Myocyte (in vitro differentiated cells): ENCODE measurements around the gene SLC34A1. TPM values are rescaled to one million over a fixed set of nuclear protein-coding genes. Genes with fewer than 3 reads are reported as not detected.
A peak's percentile ranks its signal among the peaks of the same experiment; 100 is the strongest.

Experiments
- DNase-seq: peaks from one replicate; pipeline ENCODE4 v3.0.0-alpha.2; 2012; ENCODE audit warnings: low read depth
- total RNA-seq: library from RNA; depleted of rRNA; stranded (reverse); fragments of >200 nt; gene quantifications from 2 replicates; pipeline ENCODE4 v1.2.3, GENCODE V29; 2014

Gene SLC34A1
- total RNA-seq, 1 donor from 2014 or later = not detected

DNA sequence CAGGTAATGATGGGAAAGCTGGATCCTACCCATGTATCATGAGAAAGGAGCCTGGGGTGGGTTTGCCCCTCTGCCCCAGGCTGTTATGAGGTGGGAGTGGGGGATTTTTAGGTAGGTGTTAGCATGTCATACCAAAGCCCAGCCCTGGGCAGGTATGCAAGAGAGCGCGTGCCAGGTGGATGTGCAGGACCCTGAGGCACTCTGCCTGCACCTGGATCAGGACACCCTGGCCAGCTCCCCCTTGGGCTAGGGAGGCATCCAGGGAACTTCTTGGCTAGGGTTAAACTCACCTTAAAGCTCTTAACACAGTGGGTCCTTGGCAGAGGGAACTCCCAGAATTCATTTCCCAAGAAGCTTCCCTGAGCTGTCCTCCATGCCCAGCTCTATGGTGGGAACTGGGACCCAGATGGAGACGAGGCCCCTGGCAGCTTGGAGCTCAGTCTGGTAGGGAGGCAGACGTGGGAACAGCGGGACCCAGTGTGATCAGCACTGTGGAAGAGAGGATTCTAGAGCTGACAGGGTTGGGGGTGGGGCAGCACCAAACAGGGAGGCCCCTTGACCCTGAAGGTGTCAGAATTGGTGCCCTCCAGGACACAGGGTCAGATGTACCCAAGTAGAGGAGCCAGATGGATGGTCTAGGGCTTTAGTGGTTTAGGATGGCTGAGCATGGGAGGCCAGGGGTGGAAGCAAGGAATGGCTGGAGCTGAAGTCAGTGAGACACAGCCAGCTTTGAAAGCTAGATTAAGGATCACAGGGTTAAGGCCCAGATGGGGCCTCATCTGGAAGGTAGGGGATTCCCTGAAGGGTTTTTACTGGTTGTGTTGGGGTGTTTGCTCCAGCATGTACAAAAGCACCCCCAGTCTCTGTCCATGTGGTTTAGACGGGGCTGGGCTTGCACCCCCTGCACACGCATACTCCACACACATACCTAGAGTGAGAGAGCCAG lies 60.1 kb downstream of the SLC34A1 start:
- DNase-seq = no peak

DNA sequence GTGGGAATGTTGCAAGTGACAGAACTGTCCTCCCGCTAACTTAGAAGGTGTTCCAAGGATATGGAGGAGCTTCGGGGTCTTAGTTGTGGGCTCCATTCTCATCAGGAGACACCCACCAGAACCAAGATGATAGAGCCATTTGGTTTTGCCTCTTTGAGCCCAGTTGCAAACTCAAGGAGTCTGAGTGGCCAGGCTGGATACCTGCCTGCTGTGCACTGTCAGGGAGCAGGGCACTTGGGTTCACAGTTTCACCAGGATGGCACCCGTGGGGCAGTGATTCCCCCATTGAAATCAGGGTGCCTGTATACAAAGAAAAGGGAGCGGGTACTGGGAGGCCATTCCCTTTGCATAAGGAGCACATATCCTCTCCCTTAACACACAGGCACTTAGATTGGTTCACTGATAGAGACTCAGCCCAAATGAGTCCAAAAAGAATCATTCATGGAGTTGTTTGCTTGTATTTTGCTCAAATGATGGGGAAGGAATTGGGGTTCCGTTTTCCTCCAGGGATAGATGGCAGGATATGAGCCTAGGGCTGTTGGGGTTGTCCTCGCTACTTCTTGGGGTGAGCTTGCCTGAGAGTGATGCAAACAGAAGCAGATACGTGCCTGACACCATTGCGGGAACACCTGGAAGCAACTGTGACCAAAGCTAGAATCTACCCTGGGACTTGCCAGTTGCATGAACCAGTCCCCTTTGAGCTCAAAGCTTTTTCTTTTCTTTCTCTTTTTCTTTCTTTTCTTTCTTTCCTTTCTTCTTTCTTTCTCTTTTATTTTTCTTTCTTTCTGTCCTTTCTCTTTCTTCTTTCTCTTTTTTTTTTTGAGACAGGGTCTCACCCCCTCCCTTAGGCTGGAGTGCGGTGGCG lies 61.0 kb downstream of the SLC34A1 start:
- no peak for DNase-seq

DNA sequence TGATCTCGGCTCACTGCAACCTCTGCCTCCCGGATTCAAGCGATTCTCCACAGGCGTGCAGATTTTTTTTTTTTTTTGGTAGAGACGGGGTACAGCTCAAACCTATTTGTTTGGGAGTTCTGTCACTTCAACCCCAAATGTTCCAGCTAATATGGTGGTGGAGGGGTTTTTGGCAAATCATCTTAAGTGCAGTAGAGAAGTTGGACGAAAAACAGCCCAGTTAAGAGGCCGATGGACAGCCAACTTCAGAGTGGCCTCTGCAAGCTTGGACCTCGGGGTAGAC lies 61.6 kb downstream of the SLC34A1 start:
- no peak for DNase-seq

DNA sequence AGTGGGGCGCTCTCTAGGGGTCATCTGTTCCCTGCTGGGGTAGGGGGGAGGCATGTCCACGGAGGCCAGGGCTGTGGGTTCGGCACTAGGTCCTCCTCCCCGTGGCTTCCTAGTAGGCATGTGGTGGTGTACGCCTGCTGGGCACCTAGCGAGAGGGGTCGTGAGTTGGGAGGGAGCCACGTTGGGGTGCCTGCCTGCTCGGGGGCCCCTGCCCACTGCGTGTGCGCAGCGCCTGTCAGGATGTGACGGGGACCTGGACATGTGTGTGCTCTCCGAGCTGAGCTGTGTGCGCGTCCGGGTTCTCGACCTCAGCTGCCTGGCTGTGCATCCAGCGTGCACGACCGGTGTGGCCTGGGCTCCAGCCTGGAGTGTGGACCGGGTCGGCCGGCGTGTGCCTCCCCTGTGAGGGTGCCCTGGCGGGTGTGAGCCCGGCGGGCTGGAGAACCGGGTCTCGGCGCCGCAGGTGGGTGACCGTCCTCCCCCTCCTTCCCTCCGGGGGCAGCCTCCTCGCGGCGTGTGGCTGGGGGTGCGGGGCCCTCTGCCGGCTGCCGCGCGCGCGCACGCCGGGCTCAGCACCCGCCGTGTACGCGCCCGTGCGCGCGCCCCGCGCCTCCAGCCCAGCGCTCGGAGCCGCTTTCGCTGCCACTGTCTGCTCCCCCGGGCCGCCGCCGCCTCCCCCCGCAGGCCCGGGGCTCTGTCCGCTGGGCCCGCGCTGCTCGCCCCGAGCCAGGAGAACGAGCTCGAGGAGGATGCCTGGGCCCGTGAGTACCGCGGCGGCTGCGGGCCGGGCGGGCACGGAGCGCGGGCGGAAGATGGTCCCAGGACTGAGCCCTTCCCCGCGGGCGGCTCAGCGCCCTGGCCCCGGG lies 62.2 kb downstream of the SLC34A1 start, which contains the start of gene PRR7:
PRR7 (plus strand) TSS at position 615 of the 866 bp plus-strand sequence. CDS start 8,254 bp downstream, outside the sequence.
- peak; percentile 70 for DNase-seq

GRCh38 chr5:177447066-177447610 lies 62.9 kb downstream of the SLC34A1 start:
- peak; percentile 57 for DNase-seq

GRCh38 chr5:177447611-177448243 lies 63.5 kb downstream of the SLC34A1 start:
- DNase-seq = peak; percentile 99

Other genes with a start within 250 kb of the SLC34A1 start
- gene RAB24, start 80.7 kb upstream of the SLC34A1 start, total RNA-seq = 42.6 and 66.3 TPM in 2 replicates
- 161 and 219 TPM in 2 replicates for gene PRELID1, start 80.6 kb upstream of the SLC34A1 start, total RNA-seq
- 6.4 and 10.8 TPM in 2 replicates for gene MXD3, start 72.5 kb upstream of the SLC34A1 start, total RNA-seq
- 155 and 179 TPM in 2 replicates for gene LMAN2, start 32.8 kb upstream of the SLC34A1 start, total RNA-seq
- 2.5 and 4.1 TPM in 2 replicates for gene RGS14, start 26.5 kb upstream of the SLC34A1 start, total RNA-seq
- gene PFN3, start 16.2 kb downstream of the SLC34A1 start, total RNA-seq = not detected in 2 replicates
- 0.86 and 0.94 TPM in 2 replicates for gene F12, start 25.1 kb downstream of the SLC34A1 start, total RNA-seq
- gene GRK6, start 42.2 kb downstream of the SLC34A1 start, total RNA-seq = 19.8 and 27.8 TPM in 2 replicates
- gene PRR7, start 62.4 kb downstream of the SLC34A1 start, total RNA-seq = 23.1 and 38.7 TPM in 2 replicates
- 311 and 455 TPM in 2 replicates for gene DBN1, start 89.2 kb downstream of the SLC34A1 start, total RNA-seq
- 302 and 340 TPM in 2 replicates for gene PDLIM7, start 113.2 kb downstream of the SLC34A1 start, total RNA-seq
- gene DOK3, start 125.4 kb downstream of the SLC34A1 start, total RNA-seq = 21.7 and 29.3 TPM in 2 replicates
- gene DDX41, start 132.5 kb downstream of the SLC34A1 start, total RNA-seq = 87.2 and 112 TPM in 2 replicates
- 33.5 and 42.0 TPM in 2 replicates for gene FAM193B, start 170.1 kb downstream of the SLC34A1 start, total RNA-seq
- gene TMED9, start 207.8 kb downstream of the SLC34A1 start, total RNA-seq = 125 and 146 TPM in 2 replicates
- 29.3 and 36.7 TPM in 2 replicates for gene B4GALT7, start 215.7 kb downstream of the SLC34A1 start, total RNA-seq